ENCODE data around the gene ZBTB7C. TPM values are rescaled to one million over a fixed set of nuclear protein-coding genes. Genes with fewer than 3 reads are reported as not detected.

ZBTB7C gene
- total and polyA plus RNA-seq, 2 donors (not counting 1 experiment from before 2014, with no cell fraction given), result not detected

- Histone ChIP-seq H3K4me1 (ENCODE audit: control insufficient read depth in 2 of 2, insufficient read depth in 2 of 2, low read length in 2 of 2) (no peaks in the 10 kb centered on the region), H3K9me3 (ENCODE audit: control extremely low read depth in 1 of 3, control insufficient read depth in 2 of 3, insufficient read depth in 1 of 3, low read length in 2 of 3) (no peaks in the 10 kb centered on the region), H4K20me1 (ENCODE audit: control insufficient read depth, insufficient read depth, low read length, poor library complexity, severe bottlenecking) (no peaks in the 10 kb centered on the region), H3K4me3 (ENCODE audit: control extremely low read depth in 1 of 5, extremely low read depth in 1 of 5, insufficient read depth in 1 of 5, low read depth in 2 of 5, low read length in 4 of 5) (no peak overlapping the region), H3K36me3 (replicated peaks in 1 of 2; ENCODE audit: control extremely low read depth in 1 of 2, control insufficient read depth in 1 of 2, extremely low read depth in 1 of 2, insufficient read depth in 2 of 2, low read length in 1 of 2) (no peaks in the 10 kb centered on the region), H3K9ac (ENCODE audit: low read length) (no peak overlapping the region), H3K4me2 (replicated peaks; ENCODE audit: low read depth, low read length, poor library complexity, severe bottlenecking) (no peak overlapping the region), H2AFZ (ENCODE audit: insufficient read depth, low read depth, low read length, poor library complexity, severe bottlenecking) (no peak overlapping the region), H3K27me3 (replicated peaks in 1 of 4; ENCODE audit: control extremely low read depth in 1 of 4, control insufficient read depth in 3 of 4, insufficient read depth in 4 of 4, low read length in 3 of 4) (peaks cover 0 to 8% (median 3%) of the 10 kb centered on the region in 4 experiments), H3K79me2 (ENCODE audit: control insufficient read depth, insufficient read depth, low read length) (no peaks in the 10 kb centered on the region), H3K27ac (ENCODE audit: low read length in 2 of 2) (no peak overlapping the region)
- TF ChIP-seq CTCF (IDR thresholded peaks at IDR 0.05) (no peak), EZH2 (IDR thresholded peaks at IDR 0.05; ENCODE audit: borderline replicate concordance, insufficient read depth, low read depth, low read length, poor library complexity, severe bottlenecking) (no peak)
- ChIA-PET POLR2A (no interaction called here), CTCF (interaction anchor here (0.7 kb wide), 1 partner anchor 964 kb away, joined by 3 read pairs; no protein-coding TSS in a partner anchor)
- WGBS (ENCODE audit: insufficient coverage), result 100% methylated on average over 2 of the region's 3 CpGs
- no peak for ATAC-seq (ENCODE audit: low read depth)
- no peaks in the 10 kb centered on the region for H3K4me1 Mint-ChIP-seq
- H3K27me3 Mint-ChIP-seq, result peaks cover 57% of the 10 kb centered on the region
- no peak overlapping the region for H3K4me3 Mint-ChIP-seq
- H3K27ac Mint-ChIP-seq, result no peak overlapping the region
- intact Hi-C loops (cut with micrococcal nuclease), result no loop called here
- DNase-seq, result no peak
- H3K9me3 Mint-ChIP-seq (ENCODE audit: insufficient read depth), result no peaks in the 10 kb centered on the region
Observed at GRCh38 chr18:48391868-48392267, 17.3 kb downstream of the ZBTB7C start.

GRCh38 chr18:48390641-48391040, 18.5 kb downstream of the ZBTB7C start:
- Mint-ChIP-seq H3K27ac (no peak overlapping the region), H3K9me3 (ENCODE audit: insufficient read depth) (no peaks in the 10 kb centered on the region), H3K4me1 (no peaks in the 10 kb centered on the region), H3K4me3 (no peak overlapping the region), H3K27me3 (peaks cover 57% of the 10 kb centered on the region)
- Histone ChIP-seq H3K27me3 (replicated peaks in 1 of 4; ENCODE audit: control extremely low read depth in 1 of 4, control insufficient read depth in 3 of 4, insufficient read depth in 4 of 4, low read length in 3 of 4) (peaks cover 0 to 8% (median 3%) of the 10 kb centered on the region in 4 experiments), H3K4me2 (replicated peaks; ENCODE audit: low read depth, low read length, poor library complexity, severe bottlenecking) (no peak overlapping the region), H2AFZ (ENCODE audit: insufficient read depth, low read depth, low read length, poor library complexity, severe bottlenecking) (no peak overlapping the region), H3K4me1 (ENCODE audit: control insufficient read depth in 2 of 2, insufficient read depth in 2 of 2, low read length in 2 of 2) (no peaks in the 10 kb centered on the region), H3K9ac (ENCODE audit: low read length) (no peak overlapping the region), H3K27ac (ENCODE audit: low read length in 2 of 2) (no peak overlapping the region), H3K4me3 (ENCODE audit: control extremely low read depth in 1 of 5, extremely low read depth in 1 of 5, insufficient read depth in 1 of 5, low read depth in 2 of 5, low read length in 4 of 5) (no peak overlapping the region), H3K79me2 (ENCODE audit: control insufficient read depth, insufficient read depth, low read length) (no peaks in the 10 kb centered on the region), H3K36me3 (replicated peaks in 1 of 2; ENCODE audit: control extremely low read depth in 1 of 2, control insufficient read depth in 1 of 2, extremely low read depth in 1 of 2, insufficient read depth in 2 of 2, low read length in 1 of 2) (no peaks in the 10 kb centered on the region), H4K20me1 (ENCODE audit: control insufficient read depth, insufficient read depth, low read length, poor library complexity, severe bottlenecking) (no peaks in the 10 kb centered on the region), H3K9me3 (ENCODE audit: control extremely low read depth in 1 of 3, control insufficient read depth in 2 of 3, insufficient read depth in 1 of 3, low read length in 2 of 3) (peaks cover 0 to under 1% (median 0%) of the 10 kb centered on the region in 3 donors)
- CTCF ChIA-PET, result no interaction called here
- TF ChIP-seq EZH2 (IDR thresholded peaks at IDR 0.05; ENCODE audit: borderline replicate concordance, insufficient read depth, low read depth, low read length, poor library complexity, severe bottlenecking), result no peak
- no peak for TF ChIP-seq CTCF (IDR thresholded peaks at IDR 0.05)
- intact Hi-C loops (cut with micrococcal nuclease), result no loop called here
- ATAC-seq (ENCODE audit: low read depth) (no peak), DNase-seq (no peak)
- WGBS (ENCODE audit: insufficient coverage), result 80% methylated on average over 5 of the region's 5 CpGs
- POLR2A ChIA-PET, result no interaction called here

Data from B cell (primary cell).